Measurements from ENCODE around the gene DAPK3.
"Not testable (repeated sequence)": the region's sequence is repeated elsewhere in the genome, so short reads cannot be mapped to it uniquely, and the experiment has no call there.

The DAPK3 gene

GRCh38 chr19:3970808-3971598 lies at the start of gene DAPK3:
Gene DAPK3, minus strand, starts transcription at chr19:3971099. Its CDS starts 1,364 bp downstream, at chr19:3969735.
- peak; percentile 97 for DNase-seq (ENCODE audit: low spot score)

GRCh38 chr19:4019578-4019977 lies 48.7 kb upstream of the DAPK3 start:
- DNase-seq (ENCODE audit: low spot score): no peak

GRCh38 chr19:4018775-4019504 lies 48.0 kb upstream of the DAPK3 start:
- no peak for DNase-seq (ENCODE audit: low spot score)

GRCh38 chr19:4018140-4018613 lies 47.3 kb upstream of the DAPK3 start:
- DNase-seq (ENCODE audit: low spot score): no peak

GRCh38 chr19:4016903-4017638 lies 46.2 kb upstream of the DAPK3 start:
- no peak for DNase-seq (ENCODE audit: low spot score)

GRCh38 chr19:4016486-4016885 lies 45.6 kb upstream of the DAPK3 start:
- no peak for DNase-seq (ENCODE audit: low spot score)

GRCh38 chr19:4015705-4016402 lies 45.0 kb upstream of the DAPK3 start:
- no peak for DNase-seq (ENCODE audit: low spot score)

- no peak for DNase-seq (ENCODE audit: low spot score)
Measured at GRCh38 chr19:4014541-4015491, 43.9 kb upstream of the DAPK3 start.

GRCh38 chr19:4013886-4014540 lies 43.1 kb upstream of the DAPK3 start:
- no peak for DNase-seq (ENCODE audit: low spot score)

GRCh38 chr19:4012975-4013634 lies 42.2 kb upstream of the DAPK3 start:
- DNase-seq (ENCODE audit: low spot score): no peak

GRCh38 chr19:4012092-4012974 lies 41.4 kb upstream of the DAPK3 start:
- no peak for DNase-seq (ENCODE audit: low spot score)

- DNase-seq (ENCODE audit: low spot score): not testable (repeated sequence)
Measured at GRCh38 chr19:4011430-4011829, 40.5 kb upstream of the DAPK3 start.

GRCh38 chr19:4010808-4011110 lies 39.9 kb upstream of the DAPK3 start:
- DNase-seq (ENCODE audit: low spot score): no peak

- no peak for DNase-seq (ENCODE audit: low spot score)
Measured at GRCh38 chr19:4009990-4010807, 39.3 kb upstream of the DAPK3 start.

- DNase-seq (ENCODE audit: low spot score): peak; percentile 49
Measured at GRCh38 chr19:4007836-4008539, 37.1 kb upstream of the DAPK3 start.

- peak; percentile 99 for DNase-seq (ENCODE audit: low spot score)
Measured at GRCh38 chr19:4007021-4007835, 36.3 kb upstream of the DAPK3 start, which contains the start of gene PIAS4. Gene PIAS4, plus strand, starts transcription at chr19:4007736. Its CDS starts 25 bp downstream, at chr19:4007761.
